SJSA1 (cell line): Measurements from ENCODE around the gene DLG5. TPM values are rescaled to one million over a fixed set of nuclear protein-coding genes. Genes with fewer than 3 reads are reported as not detected.

Experiments
- DNase-seq, 2 experiments: peaks; one replicate each; pipeline ENCODE4 v3.0.0-alpha.2; 2015 to 2020; ENCODE audit warnings: low spot score in 2 of 2, low read depth in 1 of 2
- H3K27ac ChIP-seq: fragments of 250-450 bp; sonication (Bioruptor Pico); 2 replicates; pipeline ENCODE4 v1.5.1; 2020; ENCODE audit warnings: mild to moderate bottlenecking, moderate library complexity
- H3K27me3 ChIP-seq: fragments of 250-450 bp; sonication (Bioruptor Pico); replicated peaks from 2 replicates; pipeline ENCODE4 v1.5.1; 2020; ENCODE audit warnings: mild to moderate bottlenecking, moderate library complexity
- H3K36me3 ChIP-seq: fragments of 250-450 bp; sonication (Bioruptor Pico); 2 replicates; pipeline ENCODE4 v1.5.1; 2020; ENCODE audit warnings: mild to moderate bottlenecking
- H3K4me1 ChIP-seq: fragments of 250-450 bp; sonication (Bioruptor Pico); replicated peaks from 2 replicates; pipeline ENCODE4 v1.6.1; 2021; ENCODE audit warnings: mild to moderate bottlenecking
- H3K4me3 ChIP-seq: fragments of 250-450 bp; sonication (Bioruptor Pico); 2 replicates; pipeline ENCODE4 v1.5.1; 2020; ENCODE audit warnings: mild to moderate bottlenecking
- H3K9me3 ChIP-seq: fragments of 250-450 bp; sonication (Bioruptor Pico); replicated peaks from 2 replicates; pipeline ENCODE4 v1.5.1; 2020; ENCODE audit warnings: mild to moderate bottlenecking
- total RNA-seq: library from RNA; depleted of rRNA; stranded (reverse); fragments of >200 nt; shearing (Covaris generic); gene quantifications from 2 replicates; pipeline ENCODE4 v1.2.3, GENCODE V29; 2014

Gene DLG5
- total RNA-seq, 1 experiment from 2014 or later = 27.6 TPM

GRCh38 chr10:77904100-77904840, 22.3 kb downstream of the DLG5 start:
- Histone ChIP-seq H3K4me3 (no peak overlapping the region), H3K9me3 (no peaks in the 10 kb centered on the region), H3K27ac (no peak overlapping the region), H3K4me1 (peaks cover 16% of the 10 kb centered on the region), H3K36me3 (no peaks in the 10 kb centered on the region), H3K27me3 (no peaks in the 10 kb centered on the region)
- DNase-seq = no peak

- H3K9me3 ChIP-seq = no peaks in the 10 kb centered on the region
- peaks cover 11% of the 10 kb centered on the region for H3K4me1 ChIP-seq
- no peak overlapping the region for H3K4me3 ChIP-seq
- no peak for DNase-seq
- no peaks in the 10 kb centered on the region for H3K27me3 ChIP-seq
- no peak overlapping the region for H3K27ac ChIP-seq
- no peaks in the 10 kb centered on the region for H3K36me3 ChIP-seq
These were observed 24.4 kb downstream of the DLG5 start for GRCh38 chr10:77902159-77902558.

GRCh38 chr10:77901743-77902142, 24.8 kb downstream of the DLG5 start:
- Histone ChIP-seq H3K27ac (no peak overlapping the region), H3K27me3 (no peaks in the 10 kb centered on the region), H3K9me3 (no peaks in the 10 kb centered on the region), H3K36me3 (no peaks in the 10 kb centered on the region), H3K4me3 (no peak overlapping the region), H3K4me1 (peaks cover 7% of the 10 kb centered on the region)
- DNase-seq = no peak

- no peak for DNase-seq
- Histone ChIP-seq H3K4me3 (no peak overlapping the region), H3K27me3 (no peaks in the 10 kb centered on the region), H3K36me3 (no peaks in the 10 kb centered on the region), H3K27ac (no peak overlapping the region), H3K4me1 (peaks cover 6% of the 10 kb centered on the region), H3K9me3 (no peaks in the 10 kb centered on the region)
These were observed 26.9 kb downstream of the DLG5 start for GRCh38 chr10:77899690-77900089.

GRCh38 chr10:77899080-77899477, 27.5 kb downstream of the DLG5 start:
- no peak for DNase-seq
- no peaks in the 10 kb centered on the region for H3K36me3 ChIP-seq
- H3K4me3 ChIP-seq = no peak overlapping the region
- H3K27me3 ChIP-seq = no peaks in the 10 kb centered on the region
- peaks cover 6% of the 10 kb centered on the region for H3K4me1 ChIP-seq
- no peak overlapping the region for H3K27ac ChIP-seq
- no peaks in the 10 kb centered on the region for H3K9me3 ChIP-seq

GRCh38 chr10:77898323-77899079, 28.1 kb downstream of the DLG5 start:
- H3K9me3 ChIP-seq = no peaks in the 10 kb centered on the region
- no peaks in the 10 kb centered on the region for H3K27me3 ChIP-seq
- no peak overlapping the region for H3K4me3 ChIP-seq
- peaks cover 6% of the 10 kb centered on the region for H3K4me1 ChIP-seq
- DNase-seq = no peak
- no peaks in the 10 kb centered on the region for H3K36me3 ChIP-seq
- no peak overlapping the region for H3K27ac ChIP-seq

GRCh38 chr10:77896058-77896457, 30.5 kb downstream of the DLG5 start:
- Histone ChIP-seq H3K9me3 (no peaks in the 10 kb centered on the region), H3K27ac (no peak overlapping the region), H3K36me3 (no peaks in the 10 kb centered on the region), H3K4me3 (no peak overlapping the region), H3K4me1 (peaks cover 6% of the 10 kb centered on the region), H3K27me3 (no peaks in the 10 kb centered on the region)
- no peak for DNase-seq

- no peaks in the 10 kb centered on the region for H3K27me3 ChIP-seq
- DNase-seq = no peak
- H3K36me3 ChIP-seq = no peaks in the 10 kb centered on the region
- no peak overlapping the region for H3K27ac ChIP-seq
- H3K9me3 ChIP-seq = no peaks in the 10 kb centered on the region
- no peaks in the 10 kb centered on the region for H3K4me1 ChIP-seq
- H3K4me3 ChIP-seq = no peak overlapping the region
These were observed 32.5 kb downstream of the DLG5 start for GRCh38 chr10:77894058-77894457.

GRCh38 chr10:77893386-77893785, 33.2 kb downstream of the DLG5 start:
- no peaks in the 10 kb centered on the region for H3K9me3 ChIP-seq
- no peaks in the 10 kb centered on the region for H3K4me1 ChIP-seq
- DNase-seq = no peak
- H3K27me3 ChIP-seq = no peaks in the 10 kb centered on the region
- H3K27ac ChIP-seq = no peak overlapping the region
- no peaks in the 10 kb centered on the region for H3K36me3 ChIP-seq
- no peak overlapping the region for H3K4me3 ChIP-seq

- H3K27me3 ChIP-seq = no peaks in the 10 kb centered on the region
- no peaks in the 10 kb centered on the region for H3K4me1 ChIP-seq
- no peaks in the 10 kb centered on the region for H3K36me3 ChIP-seq
- no peak overlapping the region for H3K4me3 ChIP-seq
- H3K27ac ChIP-seq = no peak overlapping the region
- DNase-seq = no peak
- no peaks in the 10 kb centered on the region for H3K9me3 ChIP-seq
These were observed 33.8 kb downstream of the DLG5 start for GRCh38 chr10:77892761-77893160.

- H3K27me3 ChIP-seq = no peaks in the 10 kb centered on the region
- no peaks in the 10 kb centered on the region for H3K4me1 ChIP-seq
- H3K36me3 ChIP-seq = no peaks in the 10 kb centered on the region
- no peaks in the 10 kb centered on the region for H3K9me3 ChIP-seq
- H3K27ac ChIP-seq = no peak overlapping the region
- DNase-seq = no peak
- H3K4me3 ChIP-seq = no peak overlapping the region
These were observed 34.4 kb downstream of the DLG5 start for GRCh38 chr10:77892021-77892739.

- DNase-seq = no peak
- Histone ChIP-seq H3K4me1 (no peaks in the 10 kb centered on the region), H3K27me3 (no peaks in the 10 kb centered on the region), H3K36me3 (no peaks in the 10 kb centered on the region), H3K27ac (no peak overlapping the region), H3K4me3 (no peak overlapping the region), H3K9me3 (no peaks in the 10 kb centered on the region)
These were observed 36.5 kb downstream of the DLG5 start for GRCh38 chr10:77890097-77890496.

- Histone ChIP-seq H3K9me3 (no peaks in the 10 kb centered on the region), H3K36me3 (no peaks in the 10 kb centered on the region), H3K27ac (no peak overlapping the region), H3K4me1 (no peaks in the 10 kb centered on the region), H3K27me3 (no peaks in the 10 kb centered on the region), H3K4me3 (no peak overlapping the region)
- no peak for DNase-seq
These were observed 37.2 kb downstream of the DLG5 start for GRCh38 chr10:77889277-77889903.

GRCh38 chr10:77888356-77888703, 38.2 kb downstream of the DLG5 start:
- Histone ChIP-seq H3K27ac (no peak overlapping the region), H3K4me3 (no peak overlapping the region)

More at GRCh38 chr10:77888356-77888703, 38.2 kb downstream of the DLG5 start:
- Histone ChIP-seq H3K4me1 (no peaks in the 10 kb centered on the region), H3K27me3 (no peaks in the 10 kb centered on the region), H3K36me3 (no peaks in the 10 kb centered on the region), H3K9me3 (no peaks in the 10 kb centered on the region)
- DNase-seq = no peak
